HEK293 (cell line): ENCODE data around the gene STX16.

Experiments used
- CTCF ChIA-PET: fragments of 350-600 bp; formaldehyde crosslinking; extraction: SDS; loops from one replicate; lab custom pipeline; 2021; ENCODE audit warnings: antibody characterized with exemption; lab: Yijun Ruan, JAX
- POLR2A ChIA-PET: fragments of 300-600 bp; formaldehyde crosslinking; extraction: SDS; loops from one replicate; lab custom pipeline; 2020; ENCODE audit warnings: antibody characterized with exemption, inconsistent platforms; lab: Yijun Ruan, JAX
- H3K27ac ChIP-seq: fragments of 200-500 bp; sonication (Bioruptor generic); 2 replicates; pipeline ENCODE4 v1.5.1; 2014; ENCODE audit warnings: low read depth, low read length, control low read depth, inconsistent platforms; ENCODE audit errors: extremely low read depth
- H3K36me3 ChIP-seq, 2 experiments: fragments of 200-500 bp in 1 of 2; sonication (Bioruptor generic) in 1 of 2; 1 replicate in 1 of 2; 2 replicates in 1 of 2; pipeline ENCODE4 v1.5.1; 2014 to 2017; ENCODE audit warnings: inconsistent platforms in 2 of 2, low read length in 2 of 2; ENCODE audit not compliant: control insufficient read depth in 2 of 2, insufficient read depth in 1 of 2
- H3K4me1 ChIP-seq: fragments of 200-500 bp; sonication (Bioruptor generic); 2 replicates; pipeline ENCODE4 v1.5.1; 2014; ENCODE audit warnings: mild to moderate bottlenecking, low read length, inconsistent platforms; ENCODE audit not compliant: control insufficient read depth, insufficient read depth
- H3K4me3 ChIP-seq: 2 replicates; pipeline ENCODE4 v1.5.1; 2011; ENCODE audit warnings: low read depth, mild to moderate bottlenecking, control low read depth, low read length, moderate library complexity
- H3K9me3 ChIP-seq: fragments of 200-500 bp; sonication (Bioruptor generic); 2 replicates; pipeline ENCODE4 v1.5.1; 2014; ENCODE audit warnings: low read depth, low read length, inconsistent platforms; ENCODE audit not compliant: control insufficient read depth, insufficient read depth
- GLIS2 ChIP-seq: fragments of 450-650 bp; formaldehyde crosslinking; IDR thresholded peaks from 2 replicates; pipeline ENCODE4 v1.5.1; 2016; ENCODE audit warnings: missing biosample characterization, missing genetic modification characterization
- MEIS1 ChIP-seq: sonication (generic); formaldehyde crosslinking; IDR thresholded peaks from 2 replicates; pipeline ENCODE4 v1.8.1; 2022; ENCODE audit warnings: missing genetic modification reagents, mild to moderate bottlenecking, borderline replicate concordance
- OVOL3 ChIP-seq: fragments of 450-650 bp; formaldehyde crosslinking; IDR thresholded peaks from 2 replicates; pipeline ENCODE4 v1.5.1; 2016; ENCODE audit warnings: missing biosample characterization, missing genetic modification characterization
- PRDM2 ChIP-seq: fragments of 450-650 bp; formaldehyde crosslinking; IDR thresholded peaks from 2 replicates; pipeline ENCODE4 v1.5.1; 2016; ENCODE audit warnings: missing biosample characterization, missing genetic modification characterization, borderline replicate concordance
- YY1 ChIP-seq: fragments of 450-650 bp; formaldehyde crosslinking; IDR thresholded peaks from 2 replicates; pipeline ENCODE4 v1.5.1; 2018; ENCODE audit warnings: missing biosample characterization, missing genetic modification characterization
- ZNF155 ChIP-seq: fragments of 450-650 bp; formaldehyde crosslinking; IDR thresholded peaks from 2 replicates; pipeline ENCODE4 v1.5.1; 2016; ENCODE audit warnings: missing biosample characterization, missing genetic modification characterization
- ZNF211 ChIP-seq: fragments of 450-650 bp; formaldehyde crosslinking; IDR thresholded peaks from 2 replicates; pipeline ENCODE4 v1.5.1; 2016; ENCODE audit warnings: low read depth, missing biosample characterization, missing genetic modification characterization
- ZNF324 ChIP-seq: fragments of 450-650 bp; formaldehyde crosslinking; IDR thresholded peaks from 2 replicates; pipeline ENCODE4 v1.5.1; 2016; ENCODE audit warnings: missing biosample characterization, missing genetic modification characterization
- ZNF404 ChIP-seq: fragments of 450-650 bp; formaldehyde crosslinking; IDR thresholded peaks from 2 replicates; pipeline ENCODE4 v1.5.1; 2017; ENCODE audit warnings: missing biosample characterization, missing genetic modification characterization
- ZNF423 ChIP-seq: fragments of 450-650 bp; formaldehyde crosslinking; IDR thresholded peaks from 2 replicates; pipeline ENCODE4 v1.5.1; 2016; ENCODE audit warnings: missing biosample characterization, missing genetic modification characterization
- ZNF501 ChIP-seq: fragments of 450-650 bp; formaldehyde crosslinking; IDR thresholded peaks from 2 replicates; pipeline ENCODE4 v1.5.1; 2016; ENCODE audit warnings: missing biosample characterization, missing genetic modification characterization
- ZNF785 ChIP-seq: fragments of 450-650 bp; formaldehyde crosslinking; IDR thresholded peaks from 2 replicates; pipeline ENCODE4 v1.5.1; 2016; ENCODE audit warnings: missing biosample characterization, missing genetic modification characterization
- TF ChIP-seq, protein P1 (sequence below): fragments of 450-650 bp; formaldehyde crosslinking; IDR thresholded peaks from 2 replicates; pipeline ENCODE4 v1.5.1; 2016; ENCODE audit warnings: missing biosample characterization, missing genetic modification characterization
- TF ChIP-seq, protein P2 (sequence below): fragments of 450-650 bp; formaldehyde crosslinking; IDR thresholded peaks from 2 replicates; pipeline ENCODE4 v1.5.0; 2017; ENCODE audit warnings: missing biosample characterization, missing genetic modification characterization, borderline replicate concordance

Gene STX16

GRCh38 chr20:58709703-58710039, 58.6 kb downstream of the STX16 start (continued):
- TF ChIP-seq, protein P1, sequence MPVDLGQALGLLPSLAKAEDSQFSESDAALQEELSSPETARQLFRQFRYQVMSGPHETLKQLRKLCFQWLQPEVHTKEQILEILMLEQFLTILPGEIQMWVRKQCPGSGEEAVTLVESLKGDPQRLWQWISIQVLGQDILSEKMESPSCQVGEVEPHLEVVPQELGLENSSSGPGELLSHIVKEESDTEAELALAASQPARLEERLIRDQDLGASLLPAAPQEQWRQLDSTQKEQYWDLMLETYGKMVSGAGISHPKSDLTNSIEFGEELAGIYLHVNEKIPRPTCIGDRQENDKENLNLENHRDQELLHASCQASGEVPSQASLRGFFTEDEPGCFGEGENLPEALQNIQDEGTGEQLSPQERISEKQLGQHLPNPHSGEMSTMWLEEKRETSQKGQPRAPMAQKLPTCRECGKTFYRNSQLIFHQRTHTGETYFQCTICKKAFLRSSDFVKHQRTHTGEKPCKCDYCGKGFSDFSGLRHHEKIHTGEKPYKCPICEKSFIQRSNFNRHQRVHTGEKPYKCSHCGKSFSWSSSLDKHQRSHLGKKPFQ (tag by site-specific recombination), result no peak
- no peak for TF ChIP-seq ZNF785 (tag by site-specific recombination)

- ChIA-PET POLR2A (no interaction called here), CTCF (interaction anchor here (0.6 kb wide), 1 partner anchor 55 kb away, joined by 3 read pairs; no protein-coding TSS in a partner anchor)
- H3K9me3 ChIP-seq, result no peaks in the 10 kb centered on the region
- no peaks in the 10 kb centered on the region for H3K4me1 ChIP-seq
- no peaks in the 10 kb centered on the region for H3K36me3 ChIP-seq
- no peak overlapping the region for H3K4me3 ChIP-seq
- H3K27ac ChIP-seq, result no peak overlapping the region
- TF ChIP-seq, protein P2, sequence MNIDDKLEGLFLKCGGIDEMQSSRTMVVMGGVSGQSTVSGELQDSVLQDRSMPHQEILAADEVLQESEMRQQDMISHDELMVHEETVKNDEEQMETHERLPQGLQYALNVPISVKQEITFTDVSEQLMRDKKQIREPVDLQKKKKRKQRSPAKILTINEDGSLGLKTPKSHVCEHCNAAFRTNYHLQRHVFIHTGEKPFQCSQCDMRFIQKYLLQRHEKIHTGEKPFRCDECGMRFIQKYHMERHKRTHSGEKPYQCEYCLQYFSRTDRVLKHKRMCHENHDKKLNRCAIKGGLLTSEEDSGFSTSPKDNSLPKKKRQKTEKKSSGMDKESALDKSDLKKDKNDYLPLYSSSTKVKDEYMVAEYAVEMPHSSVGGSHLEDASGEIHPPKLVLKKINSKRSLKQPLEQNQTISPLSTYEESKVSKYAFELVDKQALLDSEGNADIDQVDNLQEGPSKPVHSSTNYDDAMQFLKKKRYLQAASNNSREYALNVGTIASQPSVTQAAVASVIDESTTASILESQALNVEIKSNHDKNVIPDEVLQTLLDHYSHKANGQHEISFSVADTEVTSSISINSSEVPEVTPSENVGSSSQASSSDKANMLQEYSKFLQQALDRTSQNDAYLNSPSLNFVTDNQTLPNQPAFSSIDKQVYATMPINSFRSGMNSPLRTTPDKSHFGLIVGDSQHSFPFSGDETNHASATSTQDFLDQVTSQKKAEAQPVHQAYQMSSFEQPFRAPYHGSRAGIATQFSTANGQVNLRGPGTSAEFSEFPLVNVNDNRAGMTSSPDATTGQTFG (tag by site-specific recombination), result no peak
- TF ChIP-seq ZNF404 (tag by site-specific recombination), result no peak
- no peak for TF ChIP-seq ZNF423
- no peak for TF ChIP-seq GLIS2
- no peak for TF ChIP-seq PRDM2 (tag by site-specific recombination)
- TF ChIP-seq ZNF324 (tag by site-specific recombination), result no peak
- TF ChIP-seq ZNF211 (tag by site-specific recombination), result no peak
- TF ChIP-seq MEIS1 (CRISPR knock-in tag), result no peak
- TF ChIP-seq ZNF501 (tag by site-specific recombination), result no peak
- no peak for TF ChIP-seq OVOL3 (tag by site-specific recombination)
- no peak for TF ChIP-seq ZNF155 (tag by site-specific recombination)
- no peak for TF ChIP-seq YY1 (tag by site-specific recombination)
Observed at GRCh38 chr20:58710481-58711265, 59.6 kb downstream of the STX16 start.
